SK-N-MC (cell line): ENCODE measurements around the gene CHRNA1.

Experiments
- EZH2 ChIP-seq: fragments of 200-600 bp; sonication (generic); IDR thresholded peaks from one replicate; pipeline ENCODE4 v1.6.1; 2017; ENCODE audit warnings: antibody characterized with exemption
- FOXP2 ChIP-seq: optimal IDR thresholded peaks from 2 replicates; pipeline ENCODE3; 2011; ENCODE audit warnings: mild to moderate bottlenecking, moderate library complexity; ENCODE audit not compliant: insufficient read depth; ENCODE audit errors: extremely low read length, control extremely low read depth
- POLR2AphosphoS5 ChIP-seq: IDR thresholded peaks from 2 replicates; pipeline ENCODE4 v1.6.1; 2012; ENCODE audit warnings: mild to moderate bottlenecking, low read depth, low read length, borderline replicate concordance

- TF ChIP-seq EZH2 (no peak), POLR2AphosphoS5 (no peak), FOXP2 (no peak)
Measured at GRCh38 chr2:174738841-174739240, 25.4 kb downstream of the CHRNA1 start.
